HS-27A (cell line): ENCODE data around the gene C9.
"Not testable (repeated sequence)": the region's sequence is repeated elsewhere in the genome, so short reads cannot be mapped to it uniquely, and the experiment has no call there.

Source experiments
- DNase-seq: peaks from one replicate; pipeline ENCODE4 v3.0.0-alpha.2; 2012; ENCODE audit warnings: low read depth, missing footprints

The C9 gene

GRCh38 chr5:39364367-39364766, at the start of gene C9:
Gene C9 (minus strand): TSS chr5:39364495. CDS start chr5:39364464, 31 bp downstream.
- DNase-seq: no peak

- no peak for DNase-seq
Measured at GRCh38 chr5:39413771-39414170, 49.5 kb upstream of the C9 start.

DNA sequence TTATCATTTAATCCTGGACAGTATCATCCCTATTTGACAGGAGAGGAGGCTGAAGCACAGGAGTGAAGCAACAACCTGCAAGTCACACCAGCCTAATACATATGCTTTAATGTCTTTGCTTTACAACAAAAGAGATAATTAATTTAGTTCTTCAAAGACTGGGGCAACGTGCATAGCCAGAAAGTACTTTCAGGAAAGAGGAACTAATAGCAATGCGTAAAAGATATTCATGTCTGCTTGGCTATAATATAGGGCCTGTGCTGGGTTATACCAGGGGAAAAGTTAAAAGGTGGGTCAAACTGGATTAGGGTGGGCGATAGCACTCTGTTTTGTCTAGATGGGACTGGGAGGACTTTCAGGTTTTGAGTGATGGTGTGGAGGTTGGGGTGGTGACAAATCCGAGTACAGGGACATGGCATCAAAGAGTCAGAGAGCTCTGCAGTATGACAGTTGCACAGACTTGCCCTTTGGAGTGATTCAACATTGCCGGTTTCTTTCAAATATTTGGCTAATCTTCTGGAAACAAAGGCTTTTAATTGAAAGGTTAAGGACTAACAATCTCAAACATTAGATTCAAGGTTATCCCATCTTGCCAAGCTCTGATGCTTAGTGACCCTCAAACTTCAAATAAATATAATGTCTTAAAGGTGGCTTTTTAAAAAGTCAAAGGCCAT, 48.6 kb upstream of the C9 start:
- DNase-seq: no peak

DNA sequence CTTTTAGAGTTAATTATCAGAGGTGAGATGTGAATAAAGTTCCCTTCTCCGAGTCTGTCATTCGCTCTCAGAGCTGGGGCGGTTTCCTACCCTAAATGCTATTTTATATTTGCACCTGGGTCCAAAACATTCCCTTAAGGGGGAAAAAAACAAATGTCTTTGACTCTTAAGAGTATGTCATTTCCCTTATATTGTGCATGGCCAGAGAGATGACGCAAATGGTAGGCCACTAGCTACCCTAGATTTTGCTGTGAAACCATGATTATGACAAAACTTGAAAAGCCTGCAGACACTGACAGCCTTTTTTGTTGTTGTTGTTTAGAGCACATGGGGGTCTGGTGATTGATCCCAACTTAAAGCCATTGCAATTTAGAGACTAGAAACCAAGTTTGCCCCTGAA, 47.7 kb upstream of the C9 start:
- DNase-seq: no peak

DNA sequence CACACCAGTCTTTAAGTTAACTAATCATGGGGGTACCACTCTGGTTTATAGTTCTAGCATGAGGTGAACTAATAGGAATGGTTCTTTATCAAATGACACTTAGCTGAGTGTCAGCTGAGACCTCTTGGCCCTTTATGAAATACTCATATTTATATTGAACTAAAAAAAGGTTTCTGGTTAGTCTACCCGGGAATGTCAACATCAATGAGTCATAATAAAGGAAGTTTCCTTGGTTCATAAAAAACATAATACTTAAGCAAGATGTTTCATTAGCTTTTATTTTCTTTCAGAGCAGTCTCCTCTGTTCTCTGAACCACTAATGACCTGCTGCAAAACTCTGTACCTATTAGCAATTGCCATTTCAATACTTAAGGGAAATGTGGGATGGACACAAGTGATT, 46.8 kb upstream of the C9 start:
- DNase-seq: no peak

- DNase-seq: no peak
Measured at GRCh38 chr5:39409033-39409432, 44.7 kb upstream of the C9 start.

DNA sequence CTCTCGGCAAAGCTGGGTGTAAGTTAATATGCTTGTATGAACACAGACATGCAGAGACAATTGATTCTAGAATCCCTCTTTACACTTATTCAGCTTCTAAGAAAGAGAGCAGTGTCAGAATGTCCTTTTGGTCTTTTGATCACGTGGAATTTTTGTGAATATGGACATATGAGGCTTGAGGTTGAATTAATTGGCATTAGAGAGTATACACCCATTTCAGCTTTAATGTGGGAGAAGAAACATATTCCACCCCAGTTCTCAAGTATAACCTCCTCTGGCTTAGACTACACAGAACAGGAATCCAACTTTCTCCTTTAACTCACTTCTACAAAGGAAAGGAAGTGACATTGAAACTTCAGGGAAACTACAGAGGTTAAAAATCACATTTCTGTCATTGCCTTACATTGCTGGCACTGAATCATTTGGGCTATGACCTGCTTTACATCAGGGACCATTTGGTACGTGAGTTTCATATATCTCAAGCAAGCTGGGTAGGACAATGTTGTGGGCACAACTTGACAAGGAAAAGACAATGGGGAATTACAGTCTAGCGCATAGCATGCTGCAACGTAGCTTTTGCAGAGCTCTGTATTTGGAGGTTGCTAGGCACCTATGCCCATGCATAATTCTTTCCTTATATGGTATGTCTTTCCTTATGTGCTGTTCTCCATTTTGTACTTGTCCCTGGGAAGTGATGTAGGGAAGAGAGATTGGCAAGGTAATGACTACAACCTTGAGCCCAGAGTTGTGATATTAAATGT, 41.0 kb upstream of the C9 start:
- DNase-seq: no peak

GRCh38 chr5:39403761-39404160, 39.5 kb upstream of the C9 start:
- DNase-seq: not testable (repeated sequence)

GRCh38 chr5:39402140-39402539, 37.8 kb upstream of the C9 start:
- not testable (repeated sequence) for DNase-seq

GRCh38 chr5:39400713-39401578, 36.7 kb upstream of the C9 start:
- no peak for DNase-seq

DNA sequence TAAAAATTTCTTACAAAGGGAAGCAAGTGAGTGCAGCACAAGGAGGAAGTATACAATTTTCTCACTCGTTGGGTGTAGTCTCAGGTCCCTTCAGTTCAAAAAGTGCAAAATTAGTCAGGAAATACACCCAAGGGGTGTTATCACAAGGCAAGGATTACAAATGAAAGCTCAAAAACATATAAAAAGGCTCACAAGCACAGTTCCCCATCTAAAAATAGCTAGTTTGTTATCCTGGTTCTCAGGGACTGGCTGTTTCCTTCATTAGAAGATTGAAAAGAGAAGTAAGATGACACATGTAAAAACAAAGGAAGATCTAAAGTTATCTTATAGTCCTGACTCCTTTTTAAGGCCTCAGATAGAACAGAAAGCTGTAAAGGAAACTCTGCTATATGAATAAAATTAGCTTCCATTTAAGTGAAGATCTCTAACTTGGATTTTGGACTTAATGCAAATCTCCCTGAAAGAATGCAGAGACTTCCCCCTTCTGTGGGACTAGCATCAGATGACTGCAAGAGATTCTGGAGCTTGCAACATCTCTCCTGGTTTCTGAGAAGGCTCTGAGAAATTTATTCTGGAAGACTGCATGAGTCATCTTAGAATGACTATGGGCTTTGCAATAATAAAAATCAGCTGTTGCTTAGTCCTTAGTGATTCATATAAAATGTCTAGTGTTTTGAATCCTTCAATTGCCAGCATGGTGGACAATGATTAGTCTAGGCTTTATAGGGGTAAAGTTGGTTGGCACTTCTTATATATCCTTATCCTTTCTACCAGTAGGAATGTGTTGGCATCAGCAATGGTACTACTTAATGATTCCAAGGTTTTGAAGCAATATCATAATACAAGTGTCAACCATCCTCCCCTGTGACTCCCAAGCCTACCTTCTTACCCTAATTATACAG, 35.1 kb upstream of the C9 start:
- DNase-seq: peak; percentile 94

GRCh38 chr5:39396843-39397242, 32.5 kb upstream of the C9 start:
- DNase-seq: no peak

GRCh38 chr5:39395521-39395920, 31.2 kb upstream of the C9 start:
- no peak for DNase-seq

- no peak for DNase-seq
Measured at GRCh38 chr5:39394946-39395345, 30.7 kb upstream of the C9 start.

DNA sequence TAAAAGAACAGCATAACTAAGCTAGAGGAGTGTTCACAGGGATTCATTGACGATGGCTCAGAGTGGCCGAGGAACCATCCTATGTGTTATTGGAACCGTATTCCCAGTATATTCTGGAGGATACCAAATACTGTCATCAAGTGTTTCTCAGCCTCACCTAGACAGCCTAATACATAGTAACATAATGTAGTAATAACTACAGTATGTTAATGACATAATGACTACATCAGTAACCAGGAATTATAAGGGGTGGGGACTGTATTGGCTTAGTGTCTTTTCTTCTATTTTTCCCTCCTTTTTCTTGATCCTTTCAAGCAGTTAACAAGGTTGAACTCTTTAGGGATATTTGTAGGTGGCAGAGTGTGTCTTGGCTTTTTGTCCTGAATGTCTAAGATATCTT, 26.6 kb upstream of the C9 start:
- no peak for DNase-seq

DNA sequence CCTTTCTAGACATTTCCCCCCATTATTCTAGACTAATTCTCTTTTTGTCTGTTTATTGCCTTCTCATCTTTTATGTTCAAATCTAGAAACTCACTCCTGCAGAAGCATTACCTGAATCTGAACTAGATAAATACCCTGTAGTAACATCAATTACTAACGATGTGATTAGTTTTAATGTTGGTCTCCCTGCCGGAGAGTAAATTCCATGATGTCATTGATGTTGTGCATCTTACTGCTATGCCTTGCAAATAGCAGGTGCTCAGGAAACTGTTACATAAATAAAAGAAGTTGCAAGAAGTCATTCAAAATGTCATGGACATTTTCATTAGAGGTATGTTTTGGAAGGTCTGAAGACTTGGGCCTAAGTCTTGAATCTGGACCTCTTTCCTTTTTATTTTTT, 23.0 kb upstream of the C9 start:
- DNase-seq: no peak

- no peak for DNase-seq
Measured at GRCh38 chr5:39384271-39384670, 20.0 kb upstream of the C9 start.

GRCh38 chr5:39381376-39381775, 17.1 kb upstream of the C9 start:
- DNase-seq: no peak

DNA sequence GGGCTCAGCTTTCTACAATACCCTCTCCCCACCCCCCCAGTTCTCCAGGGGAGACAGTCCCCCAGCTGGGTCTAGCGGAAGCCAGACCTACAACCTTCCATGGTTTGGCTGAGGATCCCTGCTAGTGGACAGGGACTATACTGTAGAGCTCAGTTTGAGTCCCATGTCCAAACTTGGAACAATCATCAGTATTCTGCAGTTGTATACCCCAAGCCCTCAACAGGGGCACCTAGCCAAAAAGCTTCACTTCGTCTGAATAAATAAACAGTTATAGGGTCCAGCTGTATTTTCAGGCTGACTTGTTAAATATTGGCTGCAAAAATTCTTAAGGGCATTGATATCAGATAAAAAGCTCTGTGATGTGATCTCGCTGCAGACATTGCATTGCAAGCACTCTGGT, 15.4 kb upstream of the C9 start:
- no peak for DNase-seq

DNA sequence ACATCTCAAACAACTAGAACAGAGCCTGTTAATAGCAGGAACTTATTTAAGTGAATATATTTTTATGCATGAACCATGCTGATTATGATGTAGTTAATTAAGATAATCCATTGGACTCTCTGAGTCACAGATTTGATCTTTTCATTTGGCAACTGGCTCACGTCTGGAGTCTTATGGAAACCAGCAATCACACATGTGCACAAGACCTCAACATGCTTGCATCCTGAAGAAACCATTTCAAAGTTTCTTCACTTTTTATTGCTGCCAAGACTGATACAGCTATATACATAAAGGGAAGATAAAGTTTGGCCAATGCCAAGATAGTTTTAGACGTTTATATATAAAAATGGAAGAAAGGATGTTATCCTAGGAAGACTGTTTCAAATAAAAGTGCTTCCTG, 13.3 kb upstream of the C9 start:
- no peak for DNase-seq

- peak; percentile 29 for DNase-seq
Measured at GRCh38 chr5:39376293-39376714, 12.0 kb upstream of the C9 start.

DNA sequence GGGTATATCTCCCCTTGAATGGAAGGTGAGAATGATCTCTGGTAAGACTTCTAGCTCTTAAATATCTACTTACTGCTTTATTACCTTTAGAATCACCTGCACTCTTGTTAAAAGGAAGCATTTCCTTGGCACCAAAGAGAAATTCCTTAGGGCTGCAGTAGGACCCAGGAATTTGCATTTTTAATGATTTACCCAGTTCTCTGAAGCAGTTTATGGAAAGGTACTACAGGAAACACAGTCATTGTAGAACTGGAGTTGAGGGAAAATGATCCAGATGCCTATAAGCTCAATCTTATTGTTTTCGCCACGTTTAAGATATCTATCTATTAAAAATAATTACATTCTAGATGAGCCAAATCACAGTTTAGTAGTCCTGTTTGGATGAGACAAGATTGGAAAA, 9.5 kb upstream of the C9 start:
- DNase-seq: no peak
